Liver (tissue), 9 donors: ENCODE data around the gene PITPNM2. TPM values are rescaled to one million over a fixed set of nuclear protein-coding genes. Genes with fewer than 3 reads are reported as not detected.

Experiments
- DNase-seq: peaks from one replicate; pipeline ENCODE4 v3.0.0-alpha.2; 2017; ENCODE audit warnings: low spot score
- H3K27ac ChIP-seq, 2 donors: one replicate each; pipeline ENCODE4 v1.7.0; 2013; ENCODE audit warnings: inconsistent platforms in 2 of 2, low read length in 2 of 2, control low read depth in 1 of 2, low read depth in 1 of 2, mild to moderate bottlenecking in 1 of 2
- H3K27me3 ChIP-seq, 4 donors: one replicate each; pipeline versions ENCODE4 v1.6.1 to v1.7.0; 2013; ENCODE audit warnings: low read length in 3 of 4, inconsistent platforms in 1 of 4, mild to moderate bottlenecking in 1 of 4, moderate library complexity in 1 of 4; ENCODE audit not compliant: control insufficient read depth in 4 of 4, insufficient read depth in 4 of 4
- H3K36me3 ChIP-seq, 4 donors: one replicate each; pipeline versions ENCODE4 v1.6.1 to v1.7.0; 2013; ENCODE audit warnings: low read length in 3 of 4, mild to moderate bottlenecking in 3 of 4, low read depth in 1 of 4, moderate library complexity in 1 of 4; ENCODE audit not compliant: control insufficient read depth in 4 of 4, insufficient read depth in 3 of 4
- H3K4me1 ChIP-seq, 4 donors: one replicate each; pipeline versions ENCODE4 v1.6.1 to v1.7.0; 2013; ENCODE audit warnings: low read length in 3 of 4, mild to moderate bottlenecking in 3 of 4, moderate library complexity in 1 of 4; ENCODE audit not compliant: control insufficient read depth in 4 of 4, insufficient read depth in 4 of 4
- H3K4me3 ChIP-seq, 3 donors: one replicate each; pipeline versions ENCODE4 v1.6.1 to v1.7.0; 2013; ENCODE audit warnings: low read length in 3 of 3, control low read depth in 1 of 3, low read depth in 1 of 3, mild to moderate bottlenecking in 1 of 3
- H3K9ac ChIP-seq, 2 donors: one replicate each; pipeline ENCODE4 v1.7.0; 2013; ENCODE audit warnings: low read length in 2 of 2, mild to moderate bottlenecking in 2 of 2, moderate library complexity in 2 of 2, control low read depth in 1 of 2, low read depth in 1 of 2
- H3K9me3 ChIP-seq, 4 donors: one replicate each; pipeline versions ENCODE4 v1.6.1 to v1.7.0; 2013; ENCODE audit warnings: low read length in 3 of 4; ENCODE audit not compliant: control insufficient read depth in 4 of 4
- EGR1 ChIP-seq, 2 donors: IDR thresholded peaks; 2 replicates each; pipeline ENCODE4 v1.6.1; 2016 to 2018; ENCODE audit warnings: antibody characterized with exemption in 2 of 2, low read depth in 2 of 2
- FOXA1 ChIP-seq: IDR thresholded peaks from 2 replicates; pipeline ENCODE4 v1.6.1; 2016; ENCODE audit warnings: antibody characterized with exemption
- FOXA2 ChIP-seq: IDR thresholded peaks from 2 replicates; pipeline ENCODE4 v1.6.1; 2016; ENCODE audit warnings: antibody characterized with exemption
- GABPA ChIP-seq, 2 donors: IDR thresholded peaks in 1 of 2; conservative IDR thresholded peaks in 1 of 2; 2 replicates each; pipeline ENCODE4 v1.6.1; 2016; ENCODE audit warnings: antibody characterized with exemption in 2 of 2, mild to moderate bottlenecking in 1 of 2, moderate library complexity in 1 of 2
- HNF4A ChIP-seq, 2 donors: conservative IDR thresholded peaks; 2 replicates each; pipeline ENCODE4 v1.6.1; 2016; ENCODE audit warnings: antibody characterized with exemption in 2 of 2, mild to moderate bottlenecking in 2 of 2
- HNF4G ChIP-seq: IDR thresholded peaks from 2 replicates; pipeline ENCODE4 v1.6.1; 2016; ENCODE audit warnings: antibody characterized with exemption
- JUND ChIP-seq, 2 donors: IDR thresholded peaks; 2 replicates each; pipeline ENCODE4 v1.6.1; 2016; ENCODE audit warnings: antibody characterized with exemption in 2 of 2
- NR2F2 ChIP-seq: IDR thresholded peaks from 2 replicates; pipeline ENCODE4 v1.6.1; 2016; ENCODE audit warnings: antibody characterized with exemption
- RAD21 ChIP-seq, 2 donors: IDR thresholded peaks; 2 replicates each; pipeline ENCODE4 v1.6.1; 2016; ENCODE audit warnings: antibody characterized with exemption in 2 of 2, mild to moderate bottlenecking in 2 of 2
- RXRA ChIP-seq, 2 donors: IDR thresholded peaks; 2 replicates each; pipeline ENCODE4 v1.6.1; 2017 to 2018; ENCODE audit warnings: antibody characterized with exemption in 2 of 2, mild to moderate bottlenecking in 1 of 2
- SP1 ChIP-seq: IDR thresholded peaks from 2 replicates; pipeline ENCODE4 v1.6.1; 2018; ENCODE audit warnings: antibody characterized with exemption, mild to moderate bottlenecking
- TAF1 ChIP-seq: conservative IDR thresholded peaks from 2 replicates; pipeline ENCODE4 v1.6.1; 2016; ENCODE audit warnings: antibody characterized with exemption, mild to moderate bottlenecking
- YY1 ChIP-seq: IDR thresholded peaks from 2 replicates; pipeline ENCODE4 v1.6.1; 2016; ENCODE audit warnings: antibody characterized with exemption, mild to moderate bottlenecking
- WGBS: extraction: QIAGEN DNeasy Blood & Tissue Kit; methylation state at CpG from one replicate; pipeline ENCODE4 v1.1.7; 2013; 5-methylcytosine and 5-hydroxymethylcytosine counted together
- polyA plus RNA-seq, 2 donors: library from polyadenylated mRNA; stranded (reverse) in 1 of 2; unstranded in 1 of 2; fragments of 200-250 nt in 1 of 2; fragments of >200 nt in 1 of 2; fragmentation: Nextera tagmentation in 1 of 2; extraction: Ambion mirVana in 1 of 2; gene quantifications; one replicate each; pipeline versions ENCODE4 v1.2.1 to v1.2.3, GENCODE V29; 2013 to 2015
- total RNA-seq, 2 donors: library from RNA; depleted of rRNA; stranded (reverse); fragments of >200 nt; gene quantifications; one replicate each; pipeline ENCODE4 v1.2.3, GENCODE V29; 2014
- TF ChIP-seq, protein P1 (sequence below): IDR thresholded peaks from 2 replicates; pipeline ENCODE4 v1.6.1; 2016; ENCODE audit warnings: antibody characterized with exemption, mild to moderate bottlenecking
- TF ChIP-seq, protein P2 (sequence below): IDR thresholded peaks from 2 replicates; pipeline ENCODE4 v1.6.1; 2016; ENCODE audit warnings: antibody characterized with exemption
- TF ChIP-seq, protein P3 (sequence below): IDR thresholded peaks from 2 replicates; pipeline ENCODE4 v1.6.1; 2016; ENCODE audit warnings: antibody characterized with exemption
- TF ChIP-seq, protein P4 (sequence below): fragments of 150-350 bp; IDR thresholded peaks from 2 replicates; pipeline ENCODE4 v1.5.1; 2017; ENCODE audit warnings: improper control_type of control experiment, low read depth, low read length; ENCODE audit not compliant: missing input control
- TF ChIP-seq, protein P5 (sequence below): IDR thresholded peaks from 2 replicates; pipeline ENCODE4 v1.6.1; 2016; ENCODE audit warnings: antibody characterized with exemption
- donor health status: healthy.
- donor health status: healthy.
- donor health status: healthy.
- donor health status: healthy.
- donor health status: healthy.

PITPNM2 gene
- total and polyA plus RNA-seq, 4 donors = 1.3 to 28.4 (median 5.1) TPM

DNA sequence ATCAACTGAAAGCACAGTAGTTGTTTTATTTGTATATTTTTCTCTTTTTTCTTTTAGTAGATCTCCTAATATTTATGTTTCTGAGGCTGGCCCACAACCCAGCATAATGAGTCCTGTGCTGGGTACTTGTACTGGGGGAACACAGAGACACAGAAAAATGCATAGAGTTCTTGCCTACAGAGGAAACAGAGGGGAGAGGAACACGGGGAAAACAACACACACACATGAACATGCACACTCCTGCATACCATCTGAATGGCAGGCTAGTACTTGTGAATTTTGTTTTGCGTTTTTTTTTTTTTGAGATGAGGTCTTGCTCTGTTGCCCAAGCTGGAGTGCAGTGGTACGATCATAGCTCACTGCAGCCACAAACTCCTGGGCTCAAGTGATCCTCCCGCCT is 21.3 kb downstream of the PITPNM2 start:
- H3K4me3 ChIP-seq = no peak overlapping the region
- no peak overlapping the region for H3K27ac ChIP-seq
- no peaks in the 10 kb centered on the region for H3K36me3 ChIP-seq
- TF ChIP-seq, protein P1, sequence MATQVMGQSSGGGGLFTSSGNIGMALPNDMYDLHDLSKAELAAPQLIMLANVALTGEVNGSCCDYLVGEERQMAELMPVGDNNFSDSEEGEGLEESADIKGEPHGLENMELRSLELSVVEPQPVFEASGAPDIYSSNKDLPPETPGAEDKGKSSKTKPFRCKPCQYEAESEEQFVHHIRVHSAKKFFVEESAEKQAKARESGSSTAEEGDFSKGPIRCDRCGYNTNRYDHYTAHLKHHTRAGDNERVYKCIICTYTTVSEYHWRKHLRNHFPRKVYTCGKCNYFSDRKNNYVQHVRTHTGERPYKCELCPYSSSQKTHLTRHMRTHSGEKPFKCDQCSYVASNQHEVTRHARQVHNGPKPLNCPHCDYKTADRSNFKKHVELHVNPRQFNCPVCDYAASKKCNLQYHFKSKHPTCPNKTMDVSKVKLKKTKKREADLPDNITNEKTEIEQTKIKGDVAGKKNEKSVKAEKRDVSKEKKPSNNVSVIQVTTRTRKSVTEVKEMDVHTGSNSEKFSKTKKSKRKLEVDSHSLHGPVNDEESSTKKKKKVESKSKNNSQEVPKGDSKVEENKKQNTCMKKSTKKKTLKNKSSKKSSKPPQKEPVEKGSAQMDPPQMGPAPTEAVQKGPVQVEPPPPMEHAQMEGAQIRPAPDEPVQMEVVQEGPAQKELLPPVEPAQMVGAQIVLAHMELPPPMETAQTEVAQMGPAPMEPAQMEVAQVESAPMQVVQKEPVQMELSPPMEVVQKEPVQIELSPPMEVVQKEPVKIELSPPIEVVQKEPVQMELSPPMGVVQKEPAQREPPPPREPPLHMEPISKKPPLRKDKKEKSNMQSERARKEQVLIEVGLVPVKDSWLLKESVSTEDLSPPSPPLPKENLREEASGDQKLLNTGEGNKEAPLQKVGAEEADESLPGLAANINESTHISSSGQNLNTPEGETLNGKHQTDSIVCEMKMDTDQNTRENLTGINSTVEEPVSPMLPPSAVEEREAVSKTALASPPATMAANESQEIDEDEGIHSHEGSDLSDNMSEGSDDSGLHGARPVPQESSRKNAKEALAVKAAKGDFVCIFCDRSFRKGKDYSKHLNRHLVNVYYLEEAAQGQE = no peak
- no peak for TF ChIP-seq SP1
- TF ChIP-seq TAF1 = no peak
- no peak for TF ChIP-seq HNF4G
- no peak for TF ChIP-seq RXRA (IDR thresholded peaks at IDR 0.05)
- TF ChIP-seq, protein P2, sequence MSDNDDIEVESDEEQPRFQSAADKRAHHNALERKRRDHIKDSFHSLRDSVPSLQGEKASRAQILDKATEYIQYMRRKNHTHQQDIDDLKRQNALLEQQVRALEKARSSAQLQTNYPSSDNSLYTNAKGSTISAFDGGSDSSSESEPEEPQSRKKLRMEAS = no peak
- no peak for TF ChIP-seq JUND (IDR thresholded peaks at IDR 0.05)
- TF ChIP-seq, protein P3, sequence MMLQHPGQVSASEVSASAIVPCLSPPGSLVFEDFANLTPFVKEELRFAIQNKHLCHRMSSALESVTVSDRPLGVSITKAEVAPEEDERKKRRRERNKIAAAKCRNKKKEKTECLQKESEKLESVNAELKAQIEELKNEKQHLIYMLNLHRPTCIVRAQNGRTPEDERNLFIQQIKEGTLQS = no peak
- no peak for TF ChIP-seq HNF4A (conservative IDR thresholded peaks at IDR 0.05)
- no peak for TF ChIP-seq NR2F2
- TF ChIP-seq GABPA (IDR thresholded peaks at IDR 0.05 in 1 of 2, conservative IDR thresholded peaks at IDR 0.05 in 1 of 2) = no peak
- TF ChIP-seq EGR1 (IDR thresholded peaks at IDR 0.05; ENCODE audit: low read depth in 2 of 2) = no peak
- no peak for TF ChIP-seq YY1
- no peak for TF ChIP-seq RAD21 (IDR thresholded peaks at IDR 0.05)
- TF ChIP-seq, protein P4, sequence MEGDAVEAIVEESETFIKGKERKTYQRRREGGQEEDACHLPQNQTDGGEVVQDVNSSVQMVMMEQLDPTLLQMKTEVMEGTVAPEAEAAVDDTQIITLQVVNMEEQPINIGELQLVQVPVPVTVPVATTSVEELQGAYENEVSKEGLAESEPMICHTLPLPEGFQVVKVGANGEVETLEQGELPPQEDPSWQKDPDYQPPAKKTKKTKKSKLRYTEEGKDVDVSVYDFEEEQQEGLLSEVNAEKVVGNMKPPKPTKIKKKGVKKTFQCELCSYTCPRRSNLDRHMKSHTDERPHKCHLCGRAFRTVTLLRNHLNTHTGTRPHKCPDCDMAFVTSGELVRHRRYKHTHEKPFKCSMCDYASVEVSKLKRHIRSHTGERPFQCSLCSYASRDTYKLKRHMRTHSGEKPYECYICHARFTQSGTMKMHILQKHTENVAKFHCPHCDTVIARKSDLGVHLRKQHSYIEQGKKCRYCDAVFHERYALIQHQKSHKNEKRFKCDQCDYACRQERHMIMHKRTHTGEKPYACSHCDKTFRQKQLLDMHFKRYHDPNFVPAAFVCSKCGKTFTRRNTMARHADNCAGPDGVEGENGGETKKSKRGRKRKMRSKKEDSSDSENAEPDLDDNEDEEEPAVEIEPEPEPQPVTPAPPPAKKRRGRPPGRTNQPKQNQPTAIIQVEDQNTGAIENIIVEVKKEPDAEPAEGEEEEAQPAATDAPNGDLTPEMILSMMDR = no peak
- no peak overlapping the region for H3K9ac ChIP-seq
- WGBS = 90% methylated on average over 4 of the region's 4 CpGs
- H3K27me3 ChIP-seq = no peaks in the 10 kb centered on the region
- H3K9me3 ChIP-seq = no peaks in the 10 kb centered on the region
- peaks cover 5 to 13% (median 6%) of the 10 kb centered on the region in 4 donors for H3K4me1 ChIP-seq
- DNase-seq = no peak

DNA sequence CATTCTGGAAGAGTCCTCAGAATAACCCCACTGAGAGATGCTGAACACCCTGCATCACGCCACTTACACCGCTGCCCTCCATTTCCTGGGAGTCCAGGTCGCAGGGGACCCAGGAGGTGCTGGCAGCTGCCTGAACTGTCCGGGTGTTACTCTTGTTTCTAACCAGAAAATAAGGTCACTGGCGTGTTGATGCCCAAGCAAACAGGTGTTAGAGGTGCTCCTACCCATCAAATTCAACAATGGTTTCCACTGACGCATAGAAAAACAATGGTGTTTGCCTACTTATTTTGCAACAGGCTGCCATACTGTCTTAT is 23.8 kb downstream of the PITPNM2 start:
- no peaks in the 10 kb centered on the region for H3K9me3 ChIP-seq
- H3K9ac ChIP-seq = no peak overlapping the region
- peaks cover 0 to 6% (median 2%) of the 10 kb centered on the region in 4 donors for H3K4me1 ChIP-seq
- 92% methylated on average over 6 of the region's 6 CpGs for WGBS
- no peaks in the 10 kb centered on the region for H3K27me3 ChIP-seq
- H3K27ac ChIP-seq = no peak overlapping the region
- no peaks in the 10 kb centered on the region for H3K36me3 ChIP-seq
- DNase-seq = no peak
- no peak overlapping the region for H3K4me3 ChIP-seq
- TF ChIP-seq SP1 (no peak), RAD21 (IDR thresholded peaks at IDR 0.05) (no peak), EGR1 (IDR thresholded peaks at IDR 0.05; ENCODE audit: low read depth in 2 of 2) (no peak), FOXA2 (no peak), HNF4G (no peak), YY1 (no peak), JUND (IDR thresholded peaks at IDR 0.05) (no peak), RXRA (IDR thresholded peaks at IDR 0.05) (no peak), TAF1 (no peak), HNF4A (conservative IDR thresholded peaks at IDR 0.05) (no peak), FOXA1 (no peak)
- TF ChIP-seq, protein P5, sequence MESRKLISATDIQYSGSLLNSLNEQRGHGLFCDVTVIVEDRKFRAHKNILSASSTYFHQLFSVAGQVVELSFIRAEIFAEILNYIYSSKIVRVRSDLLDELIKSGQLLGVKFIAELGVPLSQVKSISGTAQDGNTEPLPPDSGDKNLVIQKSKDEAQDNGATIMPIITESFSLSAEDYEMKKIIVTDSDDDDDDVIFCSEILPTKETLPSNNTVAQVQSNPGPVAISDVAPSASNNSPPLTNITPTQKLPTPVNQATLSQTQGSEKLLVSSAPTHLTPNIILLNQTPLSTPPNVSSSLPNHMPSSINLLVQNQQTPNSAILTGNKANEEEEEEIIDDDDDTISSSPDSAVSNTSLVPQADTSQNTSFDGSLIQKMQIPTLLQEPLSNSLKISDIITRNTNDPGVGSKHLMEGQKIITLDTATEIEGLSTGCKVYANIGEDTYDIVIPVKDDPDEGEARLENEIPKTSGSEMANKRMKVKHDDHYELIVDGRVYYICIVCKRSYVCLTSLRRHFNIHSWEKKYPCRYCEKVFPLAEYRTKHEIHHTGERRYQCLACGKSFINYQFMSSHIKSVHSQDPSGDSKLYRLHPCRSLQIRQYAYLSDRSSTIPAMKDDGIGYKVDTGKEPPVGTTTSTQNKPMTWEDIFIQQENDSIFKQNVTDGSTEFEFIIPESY = no peak
- TF ChIP-seq, protein P1 = no peak
- TF ChIP-seq, protein P2 = no peak
- TF ChIP-seq, protein P3 = no peak
